Left renal pelvis (tissue), 4 donors: ENCODE measurements around the gene VPS51. TPM values are rescaled to one million over a fixed set of nuclear protein-coding genes. Genes with fewer than 3 reads are reported as not detected.
A peak's percentile ranks its signal among the peaks of the same experiment; 100 is the strongest.
"Not testable (repeated sequence)": the region's sequence is repeated elsewhere in the genome, so short reads cannot be mapped to it uniquely, and the experiment has no call there.

Source experiments
- DNase-seq, 4 donors: peaks; one replicate each; pipeline ENCODE4 v3.0.0-alpha.2; 2013; ENCODE audit warnings: low read depth in 4 of 4, low spot score in 3 of 4
- polyA plus RNA-seq, 4 donors: library from polyadenylated mRNA; unstranded; fragments of 120-200 nt; gene quantifications; one replicate each; pipeline ENCODE4 v1.2.1, GENCODE V29; 2013; ENCODE audit not compliant: insufficient read length in 4 of 4

VPS51 gene
- polyA plus RNA-seq, 4 donors: 87.3 to 152 (median 103) TPM

GRCh38 chr11:65118097-65118837 is 22.3 kb downstream of the VPS51 start:
- DNase-seq: no peak

- DNase-seq: not testable (repeated sequence)
Observed at GRCh38 chr11:65118891-65119669, 23.1 kb downstream of the VPS51 start.

- no peak for DNase-seq
Observed at GRCh38 chr11:65119670-65119995, 23.6 kb downstream of the VPS51 start.

DNA sequence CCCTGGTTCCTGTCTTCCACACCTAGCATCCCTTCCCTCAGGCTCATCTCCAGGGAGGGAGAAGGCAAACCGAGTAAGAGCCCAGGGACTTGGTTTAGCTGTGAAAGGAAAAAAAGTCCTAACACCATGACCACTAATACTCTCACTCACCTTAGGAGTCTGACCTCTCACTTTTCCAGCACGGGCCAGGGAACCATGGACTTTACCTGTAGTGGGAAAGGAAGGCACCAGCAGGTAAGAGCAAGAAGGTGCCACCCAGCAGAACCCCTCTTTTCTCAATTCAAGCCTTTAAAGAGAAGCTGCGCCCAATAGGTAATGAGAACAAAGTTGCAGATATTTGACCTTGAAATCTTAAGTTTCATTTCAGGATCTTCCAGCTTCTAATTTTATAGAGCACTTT is 24.8 kb downstream of the VPS51 start:
- DNase-seq: no peak

- DNase-seq: no peak
Observed at GRCh38 chr11:65121447-65121864, 25.4 kb downstream of the VPS51 start.

DNA sequence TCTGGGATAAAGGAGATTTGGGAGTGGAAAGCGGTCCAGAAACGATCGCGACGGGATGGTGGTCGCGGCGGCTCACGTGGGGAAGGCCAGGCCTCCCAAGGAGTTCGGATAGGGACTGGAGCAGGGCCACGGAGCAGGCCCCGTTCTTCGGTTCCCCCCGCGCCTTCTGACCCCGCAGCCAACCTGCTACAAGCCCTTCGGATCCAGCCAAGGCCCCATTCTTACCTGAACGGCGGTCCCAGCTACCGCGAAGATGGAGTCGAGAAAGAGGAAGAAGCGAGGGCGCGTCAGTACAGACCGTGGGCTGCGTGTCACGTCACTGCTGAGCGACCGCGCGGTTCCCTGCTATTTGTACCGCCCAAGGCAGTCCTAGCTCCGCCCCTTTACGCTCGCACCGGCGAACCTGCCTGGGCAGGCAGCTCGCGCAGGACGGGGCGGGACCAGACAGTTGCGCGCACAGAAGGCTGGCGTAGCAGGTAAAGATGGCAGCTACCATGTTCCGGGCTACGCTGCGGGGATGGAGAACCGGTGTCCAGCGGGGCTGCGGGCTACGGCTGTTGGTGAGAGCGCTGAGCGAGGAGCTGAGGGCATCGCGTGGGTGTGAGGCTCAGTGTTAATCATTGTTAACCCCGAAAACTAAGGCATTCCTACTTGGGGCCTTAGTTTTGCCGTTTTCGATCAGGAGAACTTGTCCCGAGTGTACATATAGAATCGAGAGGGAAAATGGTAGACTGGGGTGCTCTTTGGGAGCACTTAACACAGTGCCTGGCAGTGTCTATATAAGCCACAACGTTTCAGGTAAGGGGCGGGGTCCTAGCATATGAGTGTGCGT is 26.1 kb downstream of the VPS51 start, which contains the start of the genes FAU and MRPL49:
Gene FAU (minus strand): TSS at position 270 of the 832 bp plus-strand sequence. CDS start 321 bp downstream, outside the sequence.
Gene MRPL49 (plus strand): TSS at position 457 of the 832 bp plus-strand sequence. CDS start 26 bp downstream, at position 483.
- DNase-seq: peak; percentile 91 to 94 (median 92)

GRCh38 chr11:65124480-65125196 is 28.6 kb downstream of the VPS51 start:
- DNase-seq: no peak

DNA sequence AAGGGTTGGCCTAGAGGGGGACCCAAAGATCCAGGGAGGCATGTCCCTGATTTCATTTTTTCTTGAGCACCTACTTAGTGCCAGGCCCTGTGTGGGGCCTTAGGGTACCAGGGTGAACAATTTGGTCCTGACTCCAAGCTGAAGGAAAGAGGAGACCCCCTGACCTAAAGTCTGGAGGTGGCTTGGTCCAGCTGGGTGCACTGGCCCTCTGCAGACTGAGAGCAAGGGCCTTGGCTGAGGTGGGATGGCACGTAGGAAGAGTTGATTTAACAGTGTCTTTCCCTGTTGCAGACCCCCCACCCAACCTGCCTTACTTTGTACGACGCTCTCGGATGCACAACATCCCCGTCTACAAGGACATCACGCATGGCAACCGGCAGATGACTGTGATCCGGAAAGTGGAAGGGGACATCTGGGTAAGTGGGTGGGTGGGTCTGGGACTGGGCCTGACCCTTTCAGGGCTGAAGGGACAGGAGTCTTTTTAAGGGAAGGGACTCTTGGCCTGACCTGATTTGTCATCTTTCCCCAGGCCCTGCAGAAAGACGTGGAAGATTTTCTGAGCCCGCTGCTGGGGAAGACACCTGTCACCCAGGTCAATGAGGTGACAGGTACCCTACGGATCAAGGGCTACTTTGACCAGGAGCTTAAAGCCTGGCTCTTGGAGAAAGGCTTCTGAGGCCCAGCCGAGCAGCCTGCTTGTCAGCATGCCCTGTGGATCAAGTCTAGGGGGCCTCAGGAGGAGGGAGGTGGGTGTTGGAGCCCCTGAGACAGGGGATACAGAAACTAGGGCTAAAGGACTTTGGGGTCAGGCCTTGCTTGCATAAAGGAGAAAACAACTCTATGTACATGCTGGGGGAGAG is 29.4 kb downstream of the VPS51 start:
- no peak for DNase-seq

- no peak for DNase-seq
Observed at GRCh38 chr11:65126624-65127274, 30.7 kb downstream of the VPS51 start.

GRCh38 chr11:65127473-65128181 is 31.6 kb downstream of the VPS51 start:
- DNase-seq: no peak

DNA sequence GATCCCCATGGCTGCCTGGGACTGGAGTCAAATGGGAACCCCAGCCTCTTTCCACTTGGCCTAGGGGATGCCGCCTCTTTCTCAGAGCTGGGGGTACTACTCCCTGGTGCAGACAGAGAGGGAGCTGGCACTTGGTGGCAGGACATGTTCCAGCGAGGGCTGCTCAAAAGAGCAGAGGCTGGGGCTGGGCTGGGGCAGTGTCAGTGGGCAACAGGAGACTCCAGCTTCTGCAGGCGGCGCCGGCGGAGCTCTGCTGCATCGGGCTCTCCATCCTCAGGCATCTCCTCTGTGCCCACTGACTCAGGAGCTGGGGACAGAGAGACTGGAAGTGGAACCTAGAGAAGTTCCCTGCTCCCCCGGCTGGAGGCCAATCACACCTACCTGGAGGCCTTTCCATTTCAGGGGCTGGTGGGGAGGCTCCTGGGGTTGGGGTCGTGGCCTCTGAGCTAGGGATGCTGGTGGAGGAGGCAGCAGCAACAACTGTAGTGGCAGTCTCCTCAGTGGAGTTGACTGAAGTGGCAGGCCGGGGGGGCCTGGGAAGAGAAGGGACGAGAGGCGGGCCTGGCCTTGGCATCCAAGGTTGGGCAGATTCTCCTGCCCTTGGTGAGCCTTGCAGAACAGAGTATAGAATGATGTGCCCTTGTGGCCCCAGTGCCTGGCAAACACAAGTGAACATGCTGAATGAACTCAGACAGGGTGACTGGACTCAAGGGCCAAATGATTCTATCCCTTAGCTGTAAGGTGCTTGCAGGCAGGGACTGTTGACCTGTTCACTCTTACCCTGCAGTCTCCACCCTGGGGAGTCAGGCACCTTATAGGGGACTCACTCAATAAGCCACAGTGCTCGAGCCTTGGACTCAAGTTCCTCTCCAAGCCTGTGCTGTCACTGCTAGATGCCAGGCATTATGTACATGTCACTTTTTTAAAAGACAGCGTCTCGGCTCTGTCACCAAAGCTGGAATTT is 32.5 kb downstream of the VPS51 start:
- DNase-seq: no peak

DNA sequence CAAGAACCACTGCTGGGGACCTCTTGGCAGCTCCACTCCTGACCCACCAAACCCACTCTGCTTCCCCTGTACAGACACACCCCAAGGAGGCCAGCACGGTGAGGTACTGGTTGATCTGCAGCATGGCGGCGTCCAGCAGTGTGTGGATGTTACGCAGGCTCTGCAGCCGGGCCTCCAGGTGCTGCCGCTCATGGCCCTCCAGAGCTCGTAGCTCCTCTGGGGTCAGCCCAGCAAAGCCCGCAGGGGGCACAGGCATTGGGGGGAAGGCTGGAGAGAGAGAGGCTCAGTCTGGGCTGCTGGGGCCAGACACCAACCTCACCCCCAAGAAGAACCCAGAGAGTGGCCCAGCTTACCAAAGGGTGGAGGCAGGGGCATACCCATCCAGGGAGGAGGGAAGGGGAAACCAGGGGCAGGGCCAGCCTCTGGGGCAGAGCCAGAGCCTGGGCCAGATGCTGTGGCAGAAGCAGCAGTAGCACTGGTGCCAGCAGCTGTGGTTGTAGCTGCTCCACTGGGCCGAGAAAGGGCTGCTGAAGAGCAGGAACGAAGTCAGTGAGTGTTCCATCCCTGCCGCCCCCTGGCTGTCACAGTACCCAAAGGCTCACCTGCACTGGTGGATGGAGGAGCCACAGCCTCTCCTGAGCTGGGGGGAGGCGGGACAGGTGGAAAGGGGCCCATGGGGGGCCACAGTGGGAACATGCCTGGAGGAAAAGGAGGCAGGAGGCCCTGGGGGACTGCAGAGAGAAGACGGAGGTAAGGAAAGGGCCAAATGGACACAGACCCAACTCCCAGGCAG is 33.8 kb downstream of the VPS51 start:
- DNase-seq: no peak

DNA sequence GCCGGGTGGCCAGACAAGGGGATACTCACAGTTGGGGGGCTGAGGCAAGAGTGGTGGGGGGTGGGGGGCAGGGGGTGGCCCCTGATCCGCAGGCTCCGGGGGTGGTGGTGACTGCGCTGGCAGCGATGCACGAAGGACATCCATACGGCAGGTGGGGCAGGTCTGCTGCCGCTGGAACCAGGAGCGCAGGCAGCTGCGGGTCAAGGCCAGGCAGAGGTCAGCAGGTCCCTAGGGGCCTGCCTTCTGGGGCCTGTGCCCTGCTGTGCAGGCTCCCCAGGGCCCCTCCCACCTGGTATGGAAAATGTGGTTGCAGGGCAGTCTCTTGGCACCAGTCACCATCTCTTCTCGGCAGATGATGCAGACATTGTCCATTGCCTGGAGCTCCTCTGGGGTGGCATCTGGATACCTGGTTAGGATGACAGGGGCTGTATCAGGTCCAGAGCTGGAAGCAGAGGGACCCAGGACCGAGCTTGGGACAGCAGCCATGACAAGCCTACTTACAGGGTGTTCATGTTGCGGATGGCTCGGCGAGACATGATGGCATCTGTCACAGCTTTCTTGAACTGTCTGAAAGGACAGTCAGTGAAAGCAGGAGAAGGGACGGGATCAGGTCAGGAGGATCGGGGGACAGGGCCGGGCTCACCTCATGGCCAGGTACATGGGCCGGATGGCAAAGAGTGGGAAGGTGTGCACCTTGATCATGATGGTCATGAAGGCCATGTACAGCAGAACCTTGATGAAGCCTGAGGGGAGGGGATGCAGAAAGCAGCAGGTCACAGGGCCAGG is 34.8 kb downstream of the VPS51 start:
- no peak for DNase-seq

DNA sequence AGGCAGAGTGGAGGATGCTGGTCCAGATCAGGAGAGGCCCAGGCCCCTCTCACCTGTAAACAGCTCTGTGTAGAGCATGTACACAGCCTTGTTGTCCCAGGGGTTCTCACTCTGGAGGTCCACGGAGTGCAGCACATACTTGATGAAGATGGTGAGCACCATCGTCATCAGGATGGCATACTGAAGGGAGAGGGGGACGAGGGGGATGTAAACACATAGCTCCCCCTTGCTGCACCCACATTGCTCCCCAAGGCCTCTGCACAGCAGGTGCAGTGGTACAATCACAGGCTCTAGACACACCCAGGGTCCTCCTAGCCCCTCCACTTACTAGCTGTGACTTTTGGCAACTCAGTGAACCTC is 35.4 kb downstream of the VPS51 start:
- no peak for DNase-seq

GRCh38 chr11:65131895-65132237 is 35.9 kb downstream of the VPS51 start:
- DNase-seq: no peak
